Measurements from ENCODE around the gene ATXN7L1. TPM values are rescaled to one million over a fixed set of nuclear protein-coding genes. Genes with fewer than 3 reads are reported as not detected.
"Not testable (repeated sequence)": the region's sequence is repeated elsewhere in the genome, so short reads cannot be mapped to it uniquely, and the experiment has no call there.

ATXN7L1 gene
- total RNA-seq, 1 experiment from 2014 or later, result 4.0 TPM

DNA sequence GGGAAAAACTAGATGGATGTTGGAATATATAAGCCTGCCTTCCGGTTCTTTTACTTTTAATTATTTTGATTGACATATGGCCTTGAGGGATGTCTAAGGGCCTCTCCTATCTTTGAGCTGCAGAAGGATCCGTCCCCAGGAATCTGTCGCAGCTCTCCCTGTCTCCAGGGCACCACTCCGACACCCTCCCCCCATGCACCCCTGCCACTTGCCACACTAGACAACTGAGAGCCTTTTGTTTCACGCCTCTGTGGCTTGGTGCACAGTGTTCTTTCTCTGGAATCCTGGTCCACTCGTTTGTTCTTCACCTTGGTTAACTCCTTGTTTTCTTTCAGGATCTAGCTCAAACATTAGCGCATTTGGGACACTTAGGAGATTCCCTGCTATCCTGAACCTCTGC, 171.0 kb downstream of the ATXN7L1 start:
- DNase-seq (ENCODE audit: low read depth), result no peak

DNA sequence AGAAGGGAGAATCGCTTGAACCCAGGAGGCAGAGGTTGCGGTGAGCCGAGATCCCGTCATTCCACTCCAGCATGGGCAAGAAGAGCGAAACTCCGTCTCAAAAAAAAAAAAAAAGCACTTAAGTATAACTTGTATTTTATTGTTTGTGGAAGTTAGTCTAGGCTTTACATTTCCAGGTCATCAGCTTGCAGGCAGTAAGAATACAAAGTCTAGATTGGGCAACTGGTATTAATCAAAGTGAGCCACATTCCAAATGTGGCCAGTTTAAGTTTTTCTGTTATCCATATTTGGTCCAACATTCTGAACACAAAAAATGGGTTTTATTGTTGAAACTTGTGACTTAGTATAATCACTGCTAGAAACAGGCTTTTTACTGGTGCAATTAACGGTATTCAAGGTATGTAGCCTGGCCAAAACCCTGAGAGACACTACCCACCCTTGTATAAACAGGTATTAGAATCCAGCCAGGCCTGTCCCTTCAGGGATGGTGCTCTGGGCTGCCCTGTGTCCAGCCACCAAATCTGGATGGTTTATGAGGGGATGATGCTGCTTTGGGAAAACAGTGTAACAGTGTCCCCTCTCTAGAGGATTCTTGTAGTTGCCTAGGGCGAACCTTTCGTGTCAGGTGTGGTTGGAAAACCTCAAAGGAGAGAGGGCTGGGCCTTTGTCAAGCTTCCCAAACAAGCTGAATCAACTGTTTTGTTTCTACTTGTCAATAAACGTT, 173.0 kb downstream of the ATXN7L1 start:
- DNase-seq (ENCODE audit: low read depth), result no peak

DNA sequence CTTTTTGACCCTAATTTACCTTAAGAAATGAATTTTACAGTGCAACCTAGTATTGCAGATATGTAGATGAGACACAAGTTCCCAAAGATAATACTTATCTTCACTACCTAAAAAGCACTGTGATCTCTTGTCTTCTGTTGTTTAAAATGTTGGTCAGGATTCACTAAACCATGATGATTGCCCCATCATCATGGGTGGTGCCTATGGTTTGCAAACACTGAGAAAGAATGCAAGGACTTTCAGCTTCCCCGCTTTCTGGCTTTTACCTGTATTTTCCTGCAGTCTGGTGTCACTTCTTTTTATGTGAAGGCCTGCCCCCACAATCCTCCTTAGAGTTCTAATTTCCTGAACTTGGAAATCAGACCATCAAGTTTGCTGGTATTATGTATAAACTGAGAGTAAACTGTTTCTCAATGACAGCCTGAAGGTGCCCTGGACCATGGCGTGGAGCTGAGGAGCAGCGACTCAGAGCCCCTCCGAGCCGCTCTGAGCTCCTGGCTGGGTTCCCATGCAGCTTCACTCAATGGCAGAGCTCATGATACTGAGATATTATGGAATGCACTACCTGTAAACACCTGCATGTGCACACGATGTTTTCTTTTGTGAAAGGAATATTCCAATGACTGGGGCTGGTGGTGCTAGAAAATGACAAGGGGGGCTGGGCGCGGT, 176.7 kb downstream of the ATXN7L1 start:
- DNase-seq (ENCODE audit: low read depth), result no peak

DNA sequence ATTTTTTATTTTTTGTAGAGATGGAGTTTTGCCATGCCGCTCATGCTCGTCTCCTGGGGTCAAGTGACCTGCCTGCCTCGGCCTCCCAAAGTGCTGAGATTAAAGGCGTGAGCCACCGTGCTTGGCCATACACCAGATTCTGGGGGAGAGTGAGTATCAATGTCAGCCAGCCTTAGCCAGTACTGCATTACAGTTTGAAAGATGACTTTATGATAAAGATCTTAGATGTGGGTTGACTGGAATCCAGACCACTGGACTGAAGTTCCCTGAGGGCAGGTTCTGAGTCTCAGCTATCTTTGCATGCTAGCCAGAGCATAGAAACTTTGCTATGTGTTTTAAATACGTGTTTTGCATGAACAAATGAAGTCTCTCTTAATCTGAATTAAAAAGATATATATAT, 177.9 kb downstream of the ATXN7L1 start:
- peak; percentile 55 for DNase-seq (ENCODE audit: low read depth)

DNA sequence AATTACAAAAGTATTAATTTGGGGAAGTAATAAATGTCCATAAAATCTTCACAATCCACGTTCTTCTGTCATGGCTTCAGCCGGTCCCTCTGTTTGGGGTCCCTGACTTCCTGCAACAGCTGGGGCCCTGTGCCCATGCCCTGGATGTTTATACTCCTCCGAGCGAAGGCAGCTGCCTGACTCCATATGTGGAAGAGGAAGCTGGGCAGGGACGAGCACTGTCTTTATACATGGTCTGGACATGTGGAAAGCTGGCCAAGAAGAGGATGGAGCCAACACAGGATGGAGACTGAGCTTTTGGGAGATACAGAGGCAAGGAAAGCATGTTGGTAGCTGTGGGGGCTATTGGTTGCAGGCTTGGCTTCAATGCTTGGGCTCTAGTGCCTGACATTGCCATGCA, 178.6 kb downstream of the ATXN7L1 start:
- DNase-seq (ENCODE audit: low read depth), result no peak

DNA sequence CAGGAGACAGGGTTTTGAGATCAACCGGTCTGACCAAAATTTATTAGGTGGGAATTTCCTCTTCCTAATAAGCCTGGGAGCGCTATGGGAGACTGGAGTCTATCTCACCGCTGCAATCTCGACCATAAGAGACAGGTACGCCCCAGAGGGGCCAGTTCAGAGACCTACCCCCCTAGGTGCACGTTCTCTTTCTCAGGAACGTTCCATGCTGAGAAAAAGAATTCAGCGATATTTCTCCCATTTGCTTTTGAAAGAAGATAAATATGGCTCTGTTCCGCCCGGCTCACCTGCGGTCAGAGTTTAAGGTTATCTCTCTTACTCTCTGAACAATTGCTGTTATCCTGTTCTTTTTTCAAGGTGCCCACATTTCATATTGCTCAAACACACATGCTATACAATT, 179.2 kb downstream of the ATXN7L1 start:
- not testable (repeated sequence) for DNase-seq (ENCODE audit: low read depth)

DNA sequence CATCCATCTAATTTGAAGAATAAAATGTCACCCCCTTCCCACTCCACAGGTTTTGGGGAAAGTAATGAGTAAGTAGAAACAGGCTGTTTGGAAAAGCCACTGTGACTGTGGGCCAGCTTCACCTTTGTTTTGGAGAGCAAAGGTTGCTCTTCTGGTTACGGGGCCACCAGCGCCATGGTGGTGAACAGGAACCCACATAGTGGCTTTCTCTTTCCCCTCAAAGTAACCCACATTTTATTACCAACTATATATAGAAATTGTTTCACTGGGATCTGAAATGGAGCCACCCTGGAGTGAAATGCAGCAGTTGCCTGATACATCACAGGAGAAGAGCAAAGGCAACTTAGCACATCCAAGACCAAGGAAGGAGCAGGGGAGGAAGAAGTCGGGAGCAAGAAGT, 182.8 kb downstream of the ATXN7L1 start:
- no peak for DNase-seq (ENCODE audit: low read depth)

DNA sequence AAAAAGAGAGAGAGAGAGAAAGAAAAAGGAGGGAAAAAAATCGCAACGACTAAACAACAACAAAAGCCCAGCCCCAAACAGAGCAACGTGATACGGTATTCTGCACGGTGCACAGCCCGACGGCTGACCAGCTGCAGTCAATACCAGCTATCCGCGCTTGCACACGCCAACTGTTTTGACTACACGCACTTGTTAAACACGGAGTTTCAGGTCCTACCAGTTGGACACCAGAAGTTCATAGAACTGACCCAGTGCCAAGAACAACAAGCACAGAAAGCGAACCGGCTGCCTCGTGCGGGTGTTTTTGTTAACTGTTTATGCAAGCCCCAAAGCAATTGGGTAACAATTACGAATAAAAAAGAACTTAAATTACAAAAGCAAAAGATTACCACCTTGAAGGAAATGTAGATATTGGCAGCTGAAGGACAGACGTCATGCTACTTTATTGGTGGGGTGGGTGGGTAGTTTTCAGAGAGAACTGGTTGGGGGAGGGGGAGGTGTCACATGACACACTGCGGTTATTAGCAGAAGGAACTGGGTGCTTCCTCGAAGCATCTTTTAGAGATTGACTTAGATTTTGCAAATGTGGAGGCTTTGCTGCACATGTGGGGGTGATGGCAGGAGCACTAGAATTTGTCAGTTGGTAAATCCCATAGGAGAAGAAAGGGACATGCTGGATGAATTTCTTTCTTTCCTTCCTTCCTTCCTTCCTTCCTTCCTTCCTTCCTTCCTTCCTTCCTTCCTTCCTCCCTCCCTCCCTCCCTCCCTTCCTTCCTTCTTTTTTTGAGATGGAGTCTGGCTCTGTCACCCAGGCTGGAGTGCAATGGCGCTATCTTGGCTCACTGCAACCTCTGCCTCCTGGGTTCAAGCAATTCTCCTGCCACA, 184.5 kb downstream of the ATXN7L1 start:
- DNase-seq (ENCODE audit: low read depth), result peak; percentile 76

DNA sequence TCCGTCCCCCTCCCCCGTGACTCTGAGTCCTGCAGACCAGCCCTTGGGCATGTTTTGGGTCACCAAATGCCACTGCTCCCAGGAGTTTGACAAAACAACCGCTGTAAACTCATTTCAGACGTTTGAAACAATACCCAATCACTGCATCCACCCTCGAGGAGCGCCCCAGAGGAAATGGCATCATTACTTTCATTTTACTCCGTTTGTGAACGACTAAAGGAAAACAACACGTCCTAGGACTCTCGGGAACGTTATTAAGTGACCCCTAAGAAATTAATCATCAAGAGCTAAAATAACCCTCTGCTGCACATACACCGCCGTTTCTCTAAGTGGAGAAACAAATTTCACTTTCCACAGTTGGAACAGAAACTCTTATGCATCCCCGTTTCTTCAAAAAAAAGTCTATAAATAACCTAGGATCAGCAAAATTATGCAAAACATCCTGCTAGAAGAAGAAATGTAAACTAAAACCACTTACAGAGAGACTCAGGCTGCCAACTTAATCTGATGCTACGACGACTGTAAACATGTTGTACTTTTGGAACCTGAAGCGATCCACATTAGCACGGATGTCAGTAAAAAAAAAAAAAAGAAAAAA, 185.2 kb downstream of the ATXN7L1 start:
- peak; percentile 35 for DNase-seq (ENCODE audit: low read depth)

DNA sequence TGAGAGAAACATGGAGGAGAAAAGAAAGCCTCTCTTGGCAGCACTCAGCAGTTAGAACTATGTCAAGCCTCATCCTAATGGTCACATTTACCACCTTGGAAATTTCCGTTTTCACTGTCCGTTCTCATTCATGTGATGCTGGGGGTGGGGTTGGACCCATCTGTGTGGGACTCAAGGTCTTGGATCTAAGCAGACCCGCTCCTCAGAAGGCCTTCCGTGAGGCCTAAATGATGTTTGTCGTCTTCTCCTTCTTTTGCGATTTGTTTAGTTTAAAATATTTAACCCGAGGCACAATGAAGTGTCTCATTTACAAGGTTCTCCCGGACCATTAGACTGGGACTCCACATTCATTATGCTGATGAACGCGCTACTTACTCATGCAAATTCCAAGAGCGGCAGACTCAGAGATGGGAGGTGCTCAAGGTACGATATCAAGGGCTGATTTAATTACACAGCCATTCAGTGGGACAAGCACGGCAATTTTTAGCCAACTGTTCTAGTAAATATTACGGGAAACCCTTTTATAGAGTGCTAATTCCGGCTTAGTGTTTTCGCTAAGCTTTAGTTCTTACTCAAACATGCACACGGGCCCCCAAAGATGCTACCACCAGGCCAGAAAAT, 186.0 kb downstream of the ATXN7L1 start:
- DNase-seq (ENCODE audit: low read depth), result no peak

DNA sequence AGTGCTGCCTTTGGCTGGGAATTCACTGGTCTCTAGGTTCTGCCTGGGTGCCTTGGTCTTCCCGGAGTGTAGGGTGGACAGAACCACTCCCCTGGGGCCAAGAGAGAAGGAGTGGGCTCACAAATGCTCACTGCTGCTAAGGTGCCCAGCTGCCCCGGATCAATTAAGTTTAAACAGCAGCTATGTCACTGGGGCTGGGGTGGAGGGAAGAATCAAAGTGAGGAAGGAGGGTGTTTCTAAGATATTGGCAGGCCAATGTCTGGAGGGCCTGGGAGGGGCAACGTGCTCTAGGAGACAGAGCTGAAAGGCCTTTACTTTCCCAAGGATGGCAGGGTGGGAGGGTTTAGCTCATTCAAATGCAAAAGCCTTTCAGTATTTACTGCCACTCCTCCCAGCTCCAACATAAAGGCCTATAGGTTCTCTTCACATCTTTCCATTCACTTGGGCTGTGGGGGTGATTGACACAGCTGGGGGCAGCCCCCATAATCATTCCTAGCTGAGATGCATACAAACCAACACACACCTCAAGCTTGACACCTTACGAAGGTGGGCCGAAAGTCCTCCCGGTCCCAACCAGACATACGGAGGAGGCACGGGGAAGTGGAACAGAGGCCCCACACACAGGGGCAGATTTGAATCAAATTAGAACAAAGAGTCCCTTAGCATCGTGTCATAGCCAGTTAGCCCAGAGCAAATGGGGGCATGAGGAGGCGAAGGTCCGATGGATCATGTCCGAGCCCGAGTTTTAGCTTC, 187.2 kb downstream of the ATXN7L1 start:
- no peak for DNase-seq (ENCODE audit: low read depth)

DNA sequence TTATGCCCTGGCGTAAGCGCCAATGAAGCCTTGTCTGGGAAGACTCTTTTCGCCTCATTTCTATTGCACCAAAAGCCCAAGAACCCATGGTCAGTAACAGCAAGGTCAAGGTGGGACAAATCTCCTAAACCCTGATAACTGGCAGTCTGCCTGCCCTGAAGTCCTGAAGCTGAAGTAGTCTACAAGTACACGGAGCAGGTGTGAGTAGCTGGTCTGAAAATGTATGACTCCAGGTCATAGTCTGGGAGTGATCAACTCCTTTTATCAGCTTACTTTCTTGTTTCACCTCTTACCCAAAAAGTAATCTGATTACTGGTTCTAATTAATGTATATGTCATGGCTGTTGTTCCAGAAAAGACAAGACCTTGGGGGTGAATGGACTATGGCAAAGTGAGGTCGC, 187.8 kb downstream of the ATXN7L1 start:
- no peak for DNase-seq (ENCODE audit: low read depth)

DNA sequence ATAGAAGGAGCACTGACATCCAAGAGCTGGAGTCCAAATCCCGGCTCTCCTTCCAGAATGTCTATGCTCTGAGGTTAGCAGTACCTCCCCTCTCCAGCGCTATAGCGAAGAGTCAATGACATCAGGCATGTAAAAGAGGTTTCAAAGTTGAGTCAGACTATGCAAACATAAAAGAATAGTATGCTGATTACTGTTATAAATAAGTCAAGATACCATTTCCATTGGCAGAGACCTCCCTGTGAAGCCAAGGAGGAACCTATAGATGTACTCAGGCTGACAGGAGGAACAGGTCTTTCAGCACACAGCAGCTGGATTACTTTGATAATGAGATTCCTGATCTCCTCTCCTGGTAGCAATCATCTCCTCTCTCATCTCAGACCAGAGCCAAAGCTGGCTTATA, 191.2 kb downstream of the ATXN7L1 start:
- DNase-seq (ENCODE audit: low read depth), result no peak

DNA sequence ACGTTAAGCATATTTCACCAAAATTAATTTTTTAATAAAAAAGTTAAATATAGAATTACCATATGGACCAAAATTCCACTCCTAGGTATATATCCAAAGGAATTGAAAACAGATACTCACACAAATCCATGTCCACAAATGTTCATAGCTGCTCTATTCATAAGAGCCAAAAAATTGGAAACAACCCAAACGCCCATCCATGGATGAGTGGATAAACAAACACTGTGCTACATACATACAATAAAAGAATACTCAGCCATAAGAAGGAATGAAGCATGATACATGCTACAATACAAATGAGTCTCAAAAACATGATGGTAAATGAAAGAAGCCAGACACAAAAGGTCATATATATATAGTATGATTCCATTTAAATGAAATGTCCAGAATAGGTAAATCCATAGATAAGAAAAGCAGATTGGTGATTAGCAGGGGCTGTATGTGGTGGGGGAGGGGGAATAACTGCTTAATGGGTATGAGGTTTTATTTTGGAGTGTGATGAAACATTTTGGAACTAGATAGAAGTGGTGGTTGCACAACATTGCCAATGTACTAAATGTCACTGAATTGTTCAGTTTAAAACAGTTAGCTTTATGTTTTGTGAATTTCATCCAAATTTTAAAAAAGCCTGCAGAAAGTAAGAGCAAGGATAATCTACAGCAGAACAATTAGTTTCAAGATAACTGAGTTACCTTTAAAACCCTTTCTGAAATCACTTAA, 193.9 kb downstream of the ATXN7L1 start:
- no peak for DNase-seq (ENCODE audit: low read depth)

DNA sequence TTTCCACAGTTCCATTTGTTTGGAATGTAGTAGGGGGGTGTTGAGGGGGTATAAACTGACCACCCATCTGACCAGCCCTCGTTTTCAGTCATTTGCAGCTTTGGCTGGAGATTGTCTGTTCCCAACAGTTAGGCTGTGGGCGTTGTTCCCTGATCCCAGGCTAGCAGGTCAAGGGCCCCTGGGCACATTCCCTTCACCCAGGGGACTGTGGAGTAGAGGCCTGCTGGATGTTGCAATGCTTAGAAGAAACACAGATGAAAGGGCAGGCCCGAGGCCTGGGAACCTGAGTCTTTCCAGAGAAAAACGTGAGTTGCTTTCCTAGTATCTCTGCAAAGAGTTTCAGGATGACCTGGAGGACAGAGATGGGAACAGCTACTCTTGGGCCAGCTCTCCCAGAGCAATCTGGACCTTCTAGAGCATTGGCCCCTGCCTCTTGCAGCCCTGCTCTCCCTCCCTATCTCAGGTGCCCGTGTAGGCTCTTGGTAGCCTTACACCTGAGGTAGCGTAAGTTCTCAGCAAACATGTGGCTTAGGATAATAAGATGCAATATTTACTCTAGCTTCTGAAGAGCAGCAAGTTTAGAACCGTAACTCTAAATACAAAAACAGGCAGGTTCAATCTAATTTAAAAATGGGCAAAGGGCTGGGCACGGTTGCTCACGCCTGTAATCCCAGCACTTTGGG, 195.8 kb downstream of the ATXN7L1 start:
- no peak for DNase-seq (ENCODE audit: low read depth)

DNA sequence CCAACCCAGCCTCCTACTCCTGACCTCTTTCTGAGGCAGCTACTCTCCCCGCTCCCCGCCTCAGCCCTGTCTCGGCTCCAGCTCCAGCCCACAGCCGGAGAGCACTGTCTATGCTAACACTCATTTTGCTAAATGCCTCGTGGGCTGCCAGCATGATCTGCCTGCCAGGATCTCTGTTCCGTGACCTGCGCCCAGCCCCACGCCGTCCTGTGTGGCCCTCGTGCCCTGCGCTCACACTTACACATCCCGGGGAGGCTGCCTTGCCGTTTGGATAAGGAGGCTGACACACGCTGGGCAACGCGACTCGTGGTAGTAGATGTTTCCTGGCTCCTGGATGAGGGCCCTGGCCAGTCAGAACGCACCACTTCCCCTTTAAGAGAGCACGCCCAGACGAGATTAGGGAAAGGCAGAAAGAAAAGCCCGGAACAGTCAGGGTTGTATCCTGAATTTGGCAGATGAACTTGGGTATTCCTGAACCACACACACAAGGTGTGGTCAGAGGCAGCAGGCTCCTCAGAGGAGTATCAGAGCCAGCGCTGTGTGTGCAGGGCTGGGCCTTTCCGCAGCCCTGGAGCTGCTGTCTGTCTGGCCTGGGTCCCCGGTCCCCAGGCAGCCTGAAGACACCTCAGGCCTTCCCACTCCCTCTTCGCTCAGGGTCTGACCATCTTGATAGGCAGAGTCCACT, 197.4 kb downstream of the ATXN7L1 start:
- DNase-seq (ENCODE audit: low read depth), result no peak

DNA sequence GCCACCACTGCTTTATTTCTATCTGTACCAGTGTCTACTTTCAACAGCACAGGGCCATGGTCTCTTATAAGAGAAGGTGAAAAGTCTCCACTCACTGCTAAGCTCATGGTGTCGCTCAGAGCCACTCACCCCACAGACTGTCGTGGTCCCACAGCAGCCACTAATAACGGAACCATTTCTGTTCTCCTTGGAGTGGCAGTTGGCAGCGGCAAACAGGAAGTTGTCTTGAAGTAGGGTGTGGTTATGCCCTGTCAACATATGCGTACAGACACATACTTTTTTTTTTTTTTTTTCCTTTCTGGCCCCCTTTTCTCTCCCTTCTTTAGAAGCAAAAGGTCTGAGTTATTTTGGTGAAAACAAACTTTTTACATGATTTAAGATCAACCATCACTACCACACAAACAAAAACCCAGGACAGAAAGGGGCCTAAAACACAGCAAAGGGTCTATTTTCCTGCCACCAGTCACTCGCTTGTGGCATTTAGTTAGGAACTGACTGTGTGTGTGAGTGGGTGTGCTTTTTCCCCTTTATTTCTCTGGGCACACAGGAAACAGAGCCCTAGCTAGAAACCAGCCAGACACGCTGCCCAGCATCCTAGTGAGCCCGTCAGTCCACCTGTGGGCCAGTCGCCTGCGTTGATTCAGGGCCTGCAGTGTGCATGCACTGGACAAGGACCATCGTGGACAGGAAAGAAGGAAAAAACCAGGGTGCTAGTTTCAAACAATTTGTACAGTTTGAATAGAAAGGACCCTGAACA, 198.4 kb downstream of the ATXN7L1 start:
- no peak for DNase-seq (ENCODE audit: low read depth)

DNA sequence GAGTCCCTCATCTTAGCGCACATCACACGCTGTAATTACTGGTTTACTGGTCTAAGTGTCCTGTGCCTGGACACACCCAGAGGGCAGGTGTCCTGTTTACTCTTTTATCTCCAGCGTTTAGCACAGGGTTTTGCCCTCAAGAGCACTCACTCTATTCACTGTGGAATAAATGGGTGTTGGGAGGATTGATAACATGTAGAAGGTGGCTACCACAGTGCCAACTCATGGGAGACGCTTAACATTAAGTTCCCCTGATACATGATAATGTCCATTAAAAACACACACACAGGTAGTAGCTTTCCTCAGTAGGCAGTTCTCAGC, 199.0 kb downstream of the ATXN7L1 start:
- DNase-seq (ENCODE audit: low read depth), result no peak
